HepG2 (cell line): ENCODE measurements around the gene NDEL1. TPM values are rescaled to one million over a fixed set of nuclear protein-coding genes. Genes with fewer than 3 reads are reported as not detected.
A peak's percentile ranks its signal among the peaks of the same experiment; 100 is the strongest.

ENCODE experiments used
- AGO1 ChIP-seq: fragments of 200-400 bp; formaldehyde crosslinking; IDR thresholded peaks from 2 replicates; pipeline ENCODE4 v1.6.1; 2017; ENCODE audit warnings: mild to moderate bottlenecking, low read depth, low read length, moderate library complexity; ENCODE audit not compliant: poor library complexity, severe bottlenecking
- GPN1 ChIP-seq: sonication (generic); formaldehyde crosslinking; IDR thresholded peaks from 2 replicates; pipeline ENCODE4 v1.5.1; 2020; ENCODE audit warnings: missing genetic modification reagents, borderline replicate concordance
- MTF2 ChIP-seq: sonication (generic); formaldehyde crosslinking; IDR thresholded peaks from 2 replicates; pipeline ENCODE4 v1.5.0; 2020; ENCODE audit warnings: missing genetic modification reagents, borderline replicate concordance
- POLR2AphosphoS5 ChIP-seq: IDR thresholded peaks from 2 replicates; pipeline ENCODE4 v1.6.1; 2012; ENCODE audit warnings: low read depth, low read length
- RNF2 ChIP-seq: fragments of 450-650 bp; conservative IDR thresholded peaks from 2 replicates; pipeline ENCODE4 v1.6.1; 2016; ENCODE audit warnings: low read depth
- SATB2 ChIP-seq: sonication (generic); formaldehyde crosslinking; IDR thresholded peaks from 2 replicates; pipeline ENCODE4 v1.5.0; 2020; ENCODE audit warnings: missing genetic modification reagents
- TP53 ChIP-seq: sonication (generic); formaldehyde crosslinking; conservative IDR thresholded peaks from 2 replicates; pipeline ENCODE4 v1.4.0; 2020; ENCODE audit warnings: missing genetic modification reagents
- U2AF2 ChIP-seq: fragments of 200-400 bp; formaldehyde crosslinking; IDR thresholded peaks from 2 replicates; pipeline ENCODE4 v1.6.1; 2017; ENCODE audit warnings: low read depth, mild to moderate bottlenecking, low read length
- ZNF10 ChIP-seq: sonication (generic); formaldehyde crosslinking; IDR thresholded peaks from 2 replicates; pipeline ENCODE4 v1.4.0; 2020; ENCODE audit warnings: mild to moderate bottlenecking, low read depth, missing genetic modification reagents, borderline replicate concordance
- ZNF12 ChIP-seq: sonication (generic); formaldehyde crosslinking; IDR thresholded peaks from 2 replicates; pipeline ENCODE4 v1.5.0; 2020; ENCODE audit warnings: missing genetic modification reagents
- ZNF33B ChIP-seq: sonication (generic); formaldehyde crosslinking; IDR thresholded peaks from 2 replicates; pipeline ENCODE4 v1.5.1; 2020; ENCODE audit warnings: mild to moderate bottlenecking, missing genetic modification reagents
- ZNF431 ChIP-seq: sonication (generic); formaldehyde crosslinking; IDR thresholded peaks from 2 replicates; pipeline ENCODE4 v1.9.0; 2022; ENCODE audit warnings: missing genetic modification reagents, low read depth, mild to moderate bottlenecking, borderline replicate concordance
- ZNF704 ChIP-seq: sonication (generic); formaldehyde crosslinking; IDR thresholded peaks from 2 replicates; pipeline ENCODE4 v1.8.1; 2023; ENCODE audit warnings: mild to moderate bottlenecking, inconsistent platforms, moderate library complexity, missing genetic modification reagents, borderline replicate concordance
- ZNF777 ChIP-seq: sonication (generic); formaldehyde crosslinking; IDR thresholded peaks from 2 replicates; pipeline ENCODE4 v1.4.0; 2020; ENCODE audit warnings: missing genetic modification reagents
- polyA plus RNA-seq, 8 experiments: library from polyadenylated mRNA; depleted of rRNA in 3 of 8; stranded (reverse) in 7 of 8; unstranded in 1 of 8; fragments of >200 nt; fragmentation: Illumina TruSeq in 4 of 8; extraction: Trizol in 4 of 8; gene quantifications; 2 replicates each; pipeline versions ENCODE4 v1.2.1 to v1.2.3, GENCODE V29; 2011 to 2016; ENCODE audit warnings: low read depth in 4 of 8, missing spikeins in 1 of 8, mixed read lengths in 1 of 8; ENCODE audit not compliant: insufficient read depth in 1 of 8
- total RNA-seq, 5 experiments: library from RNA; depleted of rRNA; stranded (reverse); fragments of >200 nt; fragmentation: Illumina TruSeq; extraction: Trizol; gene quantifications; 2 replicates each; pipeline ENCODE4 v1.2.3, GENCODE V29; 2016; ENCODE audit warnings: low read depth in 1 of 5
- TF ChIP-seq, protein P1 (sequence below): sonication (generic); formaldehyde crosslinking; IDR thresholded peaks from 2 replicates; pipeline ENCODE4 v1.8.1; 2022; ENCODE audit warnings: low read depth, mild to moderate bottlenecking, missing genetic modification reagents
- TF ChIP-seq, protein P2 (sequence below): sonication (generic); formaldehyde crosslinking; IDR thresholded peaks from 2 replicates; pipeline ENCODE4 v1.5.0; 2020; ENCODE audit warnings: missing genetic modification reagents
- TF ChIP-seq, protein P3 (sequence below): sonication (generic); formaldehyde crosslinking; IDR thresholded peaks from 2 replicates; pipeline ENCODE4 v1.4.0; 2020; ENCODE audit warnings: mild to moderate bottlenecking, missing genetic modification reagents
- TF ChIP-seq, protein P4 (sequence below): sonication (generic); formaldehyde crosslinking; IDR thresholded peaks from 2 replicates; pipeline ENCODE4 v1.8.1; 2023; ENCODE audit warnings: missing genetic modification reagents, mild to moderate bottlenecking, borderline replicate concordance
- TF ChIP-seq, protein P5 (sequence below): sonication (generic); formaldehyde crosslinking; IDR thresholded peaks from 2 replicates; pipeline ENCODE4 v1.4.0; 2020; ENCODE audit warnings: missing genetic modification reagents

The NDEL1 gene
- total and polyA plus RNA-seq, 2 of the 13 experiments (the other 11 are each of a cell fraction or from before 2014, with no cell fraction given) = 59.8 to 153 TPM

DNA sequence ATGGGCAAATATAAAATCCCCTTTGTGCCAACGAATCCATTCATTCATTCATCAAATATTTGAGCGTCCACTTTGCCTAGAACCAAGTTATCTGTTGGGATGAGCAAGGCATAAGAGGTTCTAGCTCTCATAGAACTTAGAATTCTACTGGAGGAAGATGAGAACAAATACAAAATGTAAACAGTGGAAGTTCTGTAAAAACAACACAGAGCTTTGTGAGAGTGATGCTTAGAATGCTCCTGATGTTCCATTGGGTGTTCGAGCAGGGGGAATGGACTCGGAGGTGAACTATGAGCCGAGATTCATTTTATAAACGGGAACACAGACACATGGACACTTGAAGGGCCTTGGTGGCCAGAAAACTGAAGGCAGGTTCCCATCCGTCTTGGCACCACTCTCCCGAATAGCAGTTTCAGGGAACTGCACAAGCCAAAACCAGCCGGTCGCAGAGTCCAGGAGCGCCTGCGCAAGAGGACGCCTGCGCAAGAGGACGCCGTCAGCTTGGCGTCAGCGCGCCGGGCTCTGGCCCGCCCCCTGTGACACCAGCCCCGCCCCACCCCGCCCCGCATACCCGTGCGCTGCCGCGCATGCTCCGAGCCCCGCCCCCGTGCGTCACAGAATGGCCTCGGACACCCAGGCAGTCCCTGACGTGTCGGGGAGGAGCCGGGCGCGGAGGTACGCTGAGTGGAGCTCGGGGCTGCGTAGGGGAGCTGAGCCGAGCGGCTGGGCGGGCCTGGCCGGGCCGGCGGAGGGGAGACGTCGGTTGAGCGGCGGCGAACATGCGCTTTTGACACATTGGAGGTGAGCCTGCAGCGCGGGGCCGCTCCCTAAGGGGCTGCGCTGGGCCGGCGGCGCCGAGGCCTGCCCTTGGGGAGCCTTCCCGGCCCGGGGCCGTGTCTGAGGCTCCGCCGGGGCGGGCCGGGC, at the start of gene NDEL1 (continued):
- TF ChIP-seq ZNF12 (CRISPR knock-in tag) (no peak), GPN1 (CRISPR knock-in tag) (no peak), ZNF777 (CRISPR knock-in tag) (peak; percentile 76), RNF2 (no peak), ZNF431 (no peak), ZNF33B (no peak; the same call in 1 of the 2 replicates), TP53 (CRISPR knock-in tag) (peak; percentile 69; the same call in 1 of the 2 replicates), POLR2AphosphoS5 (peak; percentile 93), ZNF704 (CRISPR knock-in tag) (no peak), SATB2 (CRISPR knock-in tag) (no peak), U2AF2 (no peak), MTF2 (CRISPR knock-in tag) (peak; percentile 68; the same call in 1 of the 2 replicates), ZNF10 (CRISPR knock-in tag) (no peak), AGO1 (no peak)
- TF ChIP-seq, protein P1, sequence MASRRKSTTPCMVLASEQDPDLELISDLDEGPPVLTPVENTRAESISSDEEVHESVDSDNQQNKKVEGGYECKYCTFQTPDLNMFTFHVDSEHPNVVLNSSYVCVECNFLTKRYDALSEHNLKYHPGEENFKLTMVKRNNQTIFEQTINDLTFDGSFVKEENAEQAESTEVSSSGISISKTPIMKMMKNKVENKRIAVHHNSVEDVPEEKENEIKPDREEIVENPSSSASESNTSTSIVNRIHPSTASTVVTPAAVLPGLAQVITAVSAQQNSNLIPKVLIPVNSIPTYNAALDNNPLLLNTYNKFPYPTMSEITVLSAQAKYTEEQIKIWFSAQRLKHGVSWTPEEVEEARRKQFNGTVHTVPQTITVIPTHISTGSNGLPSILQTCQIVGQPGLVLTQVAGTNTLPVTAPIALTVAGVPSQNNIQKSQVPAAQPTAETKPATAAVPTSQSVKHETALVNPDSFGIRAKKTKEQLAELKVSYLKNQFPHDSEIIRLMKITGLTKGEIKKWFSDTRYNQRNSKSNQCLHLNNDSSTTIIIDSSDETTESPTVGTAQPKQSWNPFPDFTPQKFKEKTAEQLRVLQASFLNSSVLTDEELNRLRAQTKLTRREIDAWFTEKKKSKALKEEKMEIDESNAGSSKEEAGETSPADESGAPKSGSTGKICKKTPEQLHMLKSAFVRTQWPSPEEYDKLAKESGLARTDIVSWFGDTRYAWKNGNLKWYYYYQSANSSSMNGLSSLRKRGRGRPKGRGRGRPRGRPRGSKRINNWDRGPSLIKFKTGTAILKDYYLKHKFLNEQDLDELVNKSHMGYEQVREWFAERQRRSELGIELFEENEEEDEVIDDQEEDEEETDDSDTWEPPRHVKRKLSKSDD (CRISPR knock-in tag) = no peak
- TF ChIP-seq, protein P2, sequence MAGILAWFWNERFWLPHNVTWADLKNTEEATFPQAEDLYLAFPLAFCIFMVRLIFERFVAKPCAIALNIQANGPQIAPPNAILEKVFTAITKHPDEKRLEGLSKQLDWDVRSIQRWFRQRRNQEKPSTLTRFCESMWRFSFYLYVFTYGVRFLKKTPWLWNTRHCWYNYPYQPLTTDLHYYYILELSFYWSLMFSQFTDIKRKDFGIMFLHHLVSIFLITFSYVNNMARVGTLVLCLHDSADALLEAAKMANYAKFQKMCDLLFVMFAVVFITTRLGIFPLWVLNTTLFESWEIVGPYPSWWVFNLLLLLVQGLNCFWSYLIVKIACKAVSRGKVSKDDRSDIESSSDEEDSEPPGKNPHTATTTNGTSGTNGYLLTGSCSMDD = no peak
- TF ChIP-seq, protein P3, sequence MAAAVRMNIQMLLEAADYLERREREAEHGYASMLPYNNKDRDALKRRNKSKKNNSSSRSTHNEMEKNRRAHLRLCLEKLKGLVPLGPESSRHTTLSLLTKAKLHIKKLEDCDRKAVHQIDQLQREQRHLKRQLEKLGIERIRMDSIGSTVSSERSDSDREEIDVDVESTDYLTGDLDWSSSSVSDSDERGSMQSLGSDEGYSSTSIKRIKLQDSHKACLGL = peak; percentile 76; the same call in 1 of the 2 replicates
- TF ChIP-seq, protein P4, sequence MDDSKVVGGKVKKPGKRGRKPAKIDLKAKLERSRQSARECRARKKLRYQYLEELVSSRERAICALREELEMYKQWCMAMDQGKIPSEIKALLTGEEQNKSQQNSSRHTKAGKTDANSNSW = 0 out of 2 replicates have a peak, but pooled peaks have one; percentile 33
- TF ChIP-seq, protein P5, sequence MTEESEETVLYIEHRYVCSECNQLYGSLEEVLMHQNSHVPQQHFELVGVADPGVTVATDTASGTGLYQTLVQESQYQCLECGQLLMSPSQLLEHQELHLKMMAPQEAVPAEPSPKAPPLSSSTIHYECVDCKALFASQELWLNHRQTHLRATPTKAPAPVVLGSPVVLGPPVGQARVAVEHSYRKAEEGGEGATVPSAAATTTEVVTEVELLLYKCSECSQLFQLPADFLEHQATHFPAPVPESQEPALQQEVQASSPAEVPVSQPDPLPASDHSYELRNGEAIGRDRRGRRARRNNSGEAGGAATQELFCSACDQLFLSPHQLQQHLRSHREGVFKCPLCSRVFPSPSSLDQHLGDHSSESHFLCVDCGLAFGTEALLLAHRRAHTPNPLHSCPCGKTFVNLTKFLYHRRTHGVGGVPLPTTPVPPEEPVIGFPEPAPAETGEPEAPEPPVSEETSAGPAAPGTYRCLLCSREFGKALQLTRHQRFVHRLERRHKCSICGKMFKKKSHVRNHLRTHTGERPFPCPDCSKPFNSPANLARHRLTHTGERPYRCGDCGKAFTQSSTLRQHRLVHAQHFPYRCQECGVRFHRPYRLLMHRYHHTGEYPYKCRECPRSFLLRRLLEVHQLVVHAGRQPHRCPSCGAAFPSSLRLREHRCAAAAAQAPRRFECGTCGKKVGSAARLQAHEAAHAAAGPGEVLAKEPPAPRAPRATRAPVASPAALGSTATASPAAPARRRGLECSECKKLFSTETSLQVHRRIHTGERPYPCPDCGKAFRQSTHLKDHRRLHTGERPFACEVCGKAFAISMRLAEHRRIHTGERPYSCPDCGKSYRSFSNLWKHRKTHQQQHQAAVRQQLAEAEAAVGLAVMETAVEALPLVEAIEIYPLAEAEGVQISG = peak; percentile 68
